ENCODE data around the gene LDLRAD3. TPM values are rescaled to one million over a fixed set of nuclear protein-coding genes. Genes with fewer than 3 reads are reported as not detected.

Gene LDLRAD3
- total RNA-seq, 1 donor from 2014 or later = 35.6 TPM

GRCh38 chr11:36212564-36213392 is 268.9 kb downstream of the LDLRAD3 start:
- Mint-ChIP-seq H3K9me3 (no peaks in the 10 kb centered on the region), H3K27me3 (ENCODE audit: insufficient read depth, low read depth) (no peaks in the 10 kb centered on the region), H3K27ac (peak overlapping the region; percentile 87), H3K4me1 (peaks cover 41% of the 10 kb centered on the region), H3K36me3 (peaks cover 4% of the 10 kb centered on the region), H3K4me3 (no peak overlapping the region)
- no peak overlapping the region for H2AFZ ChIP-seq (replicated peaks)
- no peak overlapping the region for H3K9ac ChIP-seq
- no peak overlapping the region for H3K4me3 ChIP-seq
- no peaks in the 10 kb centered on the region for H3K9me3 ChIP-seq (ENCODE audit: low read depth)
- peaks cover 6% of the 10 kb centered on the region for H4K20me1 ChIP-seq (ENCODE audit: low read depth)
- peak; percentile 64 for DNase-seq (ENCODE audit: low spot score)
- TF ChIP-seq CTCF (IDR thresholded peaks at IDR 0.05) (no peak), EZH2 (IDR thresholded peaks at IDR 0.05) (no peak), EZH2phosphoT487 (IDR thresholded peaks at IDR 0.05) (no peak)
- H3K79me2 ChIP-seq (ENCODE audit: low read depth) = peaks cover 6% of the 10 kb centered on the region
- H3K4me2 ChIP-seq = peak overlapping the region; percentile 63
- H3K4me1 ChIP-seq = peaks cover 39% of the 10 kb centered on the region
- no peaks in the 10 kb centered on the region for H3K36me3 ChIP-seq
- no peaks in the 10 kb centered on the region for H3K27me3 ChIP-seq
- H3K27ac ChIP-seq = peak overlapping the region; percentile 92
- H3F3A ChIP-seq (ENCODE audit: low read depth) = peaks cover 34% of the 10 kb centered on the region

- Histone ChIP-seq H3K9me3 (ENCODE audit: low read depth) (no peaks in the 10 kb centered on the region), H3K4me2 (peak overlapping the region; percentile 63), H3K79me2 (ENCODE audit: low read depth) (peaks cover 6% of the 10 kb centered on the region), H3F3A (ENCODE audit: low read depth) (peaks cover 34% of the 10 kb centered on the region), H3K27me3 (no peaks in the 10 kb centered on the region), H3K27ac (peak overlapping the region; percentile 92), H4K20me1 (ENCODE audit: low read depth) (peaks cover 6% of the 10 kb centered on the region), H3K4me3 (no peak overlapping the region), H3K9ac (no peak overlapping the region), H3K4me1 (peaks cover 39% of the 10 kb centered on the region), H3K36me3 (no peaks in the 10 kb centered on the region), H2AFZ (replicated peaks) (no peak overlapping the region)
- no peak for DNase-seq (ENCODE audit: low spot score)
- Mint-ChIP-seq H3K4me3 (no peak overlapping the region), H3K9me3 (no peaks in the 10 kb centered on the region), H3K27ac (peak overlapping the region; percentile 94), H3K36me3 (peaks cover 7% of the 10 kb centered on the region), H3K4me1 (peaks cover 41% of the 10 kb centered on the region), H3K27me3 (ENCODE audit: insufficient read depth, low read depth) (no peaks in the 10 kb centered on the region)
- TF ChIP-seq EZH2phosphoT487 (IDR thresholded peaks at IDR 0.05) (peak; percentile 12), EZH2 (IDR thresholded peaks at IDR 0.05) (no peak)
Observed at GRCh38 chr11:36213393-36213840, 269.6 kb downstream of the LDLRAD3 start.

DNA sequence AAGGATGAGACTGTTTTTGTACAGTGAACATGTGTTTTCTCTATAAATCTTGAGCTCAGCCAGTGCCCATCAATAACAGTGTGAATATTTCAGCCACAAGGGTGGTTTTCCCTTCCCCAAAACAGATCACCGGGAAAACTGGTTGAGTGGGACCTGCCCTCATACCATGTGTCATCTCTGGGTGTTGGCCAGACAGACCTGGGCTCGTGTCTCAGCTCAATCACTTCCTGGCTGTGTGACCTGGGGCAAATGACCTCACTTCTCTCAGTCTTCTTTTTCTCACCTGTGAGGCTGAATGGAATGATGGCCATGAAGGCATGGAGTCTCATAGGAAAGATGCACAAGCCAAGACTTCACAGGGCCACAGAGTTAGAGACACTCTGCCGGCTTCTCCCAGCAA is 270.6 kb downstream of the LDLRAD3 start:
- Histone ChIP-seq H3K79me2 (ENCODE audit: low read depth) (peaks cover 6% of the 10 kb centered on the region), H3K4me1 (peaks cover 39% of the 10 kb centered on the region), H3K9ac (no peak overlapping the region), H3K27ac (no peak overlapping the region), H4K20me1 (ENCODE audit: low read depth) (peaks cover 6% of the 10 kb centered on the region), H2AFZ (replicated peaks) (no peak overlapping the region), H3K4me3 (no peak overlapping the region), H3K9me3 (ENCODE audit: low read depth) (peaks cover 2% of the 10 kb centered on the region), H3F3A (ENCODE audit: low read depth) (peaks cover 34% of the 10 kb centered on the region), H3K27me3 (no peaks in the 10 kb centered on the region), H3K4me2 (no peak overlapping the region), H3K36me3 (no peaks in the 10 kb centered on the region)
- Mint-ChIP-seq H3K4me3 (no peak overlapping the region), H3K36me3 (peaks cover 7% of the 10 kb centered on the region), H3K9me3 (peaks cover 3% of the 10 kb centered on the region), H3K27me3 (ENCODE audit: insufficient read depth, low read depth) (no peaks in the 10 kb centered on the region), H3K4me1 (peaks cover 41% of the 10 kb centered on the region), H3K27ac (peak overlapping the region; percentile 9)
- DNase-seq (ENCODE audit: low spot score) = no peak
- no peak for TF ChIP-seq EZH2 (IDR thresholded peaks at IDR 0.05)
- no peak for TF ChIP-seq CTCF (IDR thresholded peaks at IDR 0.05)
- no peak for TF ChIP-seq EZH2phosphoT487 (IDR thresholded peaks at IDR 0.05)
